Endothelial cell of umbilical vein (primary cell): ENCODE results near the gene STMN3. TPM values are rescaled to one million over a fixed set of nuclear protein-coding genes. Genes with fewer than 3 reads are reported as not detected.

Experiments used
- BruUV-seq: library from RNA; stranded (reverse); fragments of 400-500 nt; replicated peaks from 2 replicates; lab custom pipeline; 2021; lab: Mats Ljungman, UMichigan
- CTCF ChIA-PET: fragments of 300-600, 350-600 bp; sonication (Branson Sonifier 250); formaldehyde crosslinking; loops from one replicate; lab custom pipeline; 2021; ENCODE audit warnings: antibody characterized with exemption, inconsistent platforms; lab: Charles Lee
- POLR2A ChIA-PET: fragments of 300-600, 350-600 bp; sonication (Branson Sonifier 250); formaldehyde crosslinking; loops from one replicate; lab custom pipeline; 2021; ENCODE audit warnings: antibody characterized with exemption, inconsistent platforms; lab: Charles Lee
- DNase-seq: peaks from one replicate; pipeline ENCODE4 v3.0.0-alpha.2; 2011; ENCODE audit warnings: low read depth, low spot score
- FAIRE-seq: peaks from 2 replicates; lab custom pipeline; 2011; peaks lifted over from hg19 to GRCh38; lab: Jason Lieb, UNC
- H2AFZ ChIP-seq: 2 replicates; pipeline ENCODE4 v1.6.0; 2012; ENCODE audit warnings: low read depth, low read length, control low read depth, inconsistent platforms
- H3K27ac ChIP-seq: 2 replicates; pipeline ENCODE4 v1.5.1; 2011; ENCODE audit warnings: low read depth, mild to moderate bottlenecking, control low read depth, low read length, moderate library complexity; ENCODE audit not compliant: insufficient read depth
- H3K27me3 ChIP-seq, 2 experiments: 2 replicates each; pipeline versions ENCODE4 v1.6.0 to v1.6.1; 2011; ENCODE audit warnings: low read length in 2 of 2, mixed read lengths in 1 of 2; ENCODE audit not compliant: control insufficient read depth in 2 of 2, insufficient read depth in 2 of 2
- H3K36me3 ChIP-seq, 2 experiments: 2 replicates in 1 of 2; 3 replicates in 1 of 2; pipeline ENCODE4 v1.5.1; 2011; ENCODE audit warnings: low read length in 2 of 2, mild to moderate bottlenecking in 1 of 2, moderate library complexity in 1 of 2; ENCODE audit not compliant: control insufficient read depth in 2 of 2, insufficient read depth in 2 of 2; ENCODE audit errors: extremely low read depth in 1 of 2
- H3K4me1 ChIP-seq: 3 replicates; pipeline ENCODE4 v1.5.1; 2011; ENCODE audit warnings: mild to moderate bottlenecking, low read length; ENCODE audit not compliant: control insufficient read depth, insufficient read depth; ENCODE audit errors: extremely low read depth
- H3K4me2 ChIP-seq: 2 replicates; pipeline ENCODE4 v1.6.1; 2011; ENCODE audit warnings: low read length, control low read depth, mixed read lengths; ENCODE audit not compliant: insufficient read depth
- H3K4me3 ChIP-seq, 3 experiments: fragments of 200-600 bp in 1 of 3; sonication (generic), shearing (Covaris generic) in 1 of 3; replicated peaks in 1 of 3; 2 replicates each; pipeline ENCODE4 v1.5.1; 2011 to 2016; ENCODE audit warnings: control low read depth in 3 of 3, low read length in 3 of 3, mild to moderate bottlenecking in 2 of 3, inconsistent platforms in 1 of 3, low read depth in 1 of 3, moderate library complexity in 1 of 3; ENCODE audit not compliant: insufficient read depth in 1 of 3
- H3K79me2 ChIP-seq: 2 replicates; pipeline ENCODE4 v1.6.0; 2012; ENCODE audit warnings: low read length, inconsistent platforms; ENCODE audit not compliant: control insufficient read depth, insufficient read depth
- H3K9ac ChIP-seq: replicated peaks from 2 replicates; pipeline ENCODE3; 2011; ENCODE audit warnings: low read length, control low read depth; ENCODE audit not compliant: insufficient read depth; ENCODE audit errors: extremely low read depth
- H3K9me1 ChIP-seq: replicated peaks from 3 replicates; pipeline ENCODE4 v1.6.0; 2011; ENCODE audit warnings: mild to moderate bottlenecking, low read length; ENCODE audit not compliant: control insufficient read depth, insufficient read depth; ENCODE audit errors: extremely low read depth
- H3K9me3 ChIP-seq: replicated peaks from 2 replicates; pipeline ENCODE4 v1.5.1; 2012; ENCODE audit warnings: low read length, inconsistent platforms; ENCODE audit not compliant: control insufficient read depth, insufficient read depth
- H4K20me1 ChIP-seq: replicated peaks from 2 replicates; pipeline ENCODE3; 2011; ENCODE audit warnings: mild to moderate bottlenecking, low read length; ENCODE audit not compliant: control insufficient read depth, insufficient read depth; ENCODE audit errors: extremely low read depth
- CTCF ChIP-seq, 2 donors: IDR thresholded peaks; 1 replicate in 1 of 2; 2 replicates in 1 of 2; pipeline ENCODE4 v1.5.1; 2011; ENCODE audit warnings: low read length in 2 of 2, mild to moderate bottlenecking in 2 of 2, moderate library complexity in 2 of 2, control low read depth in 1 of 2, inconsistent platforms in 1 of 2, low read depth in 1 of 2; ENCODE audit not compliant: insufficient read depth in 1 of 2; ENCODE audit errors: extremely low read depth in 1 of 2
- EZH2 ChIP-seq: IDR thresholded peaks from 2 replicates; pipeline ENCODE4 v1.6.1; 2012; ENCODE audit warnings: borderline replicate concordance, low read depth, mild to moderate bottlenecking, moderate library complexity, low read length, inconsistent platforms; ENCODE audit not compliant: severe bottlenecking
- FOS ChIP-seq: IDR thresholded peaks from 2 replicates; pipeline ENCODE4 v1.6.1; 2011; ENCODE audit warnings: mild to moderate bottlenecking, low read length, moderate library complexity, borderline replicate concordance; ENCODE audit not compliant: insufficient read depth
- GATA2 ChIP-seq: IDR thresholded peaks from 2 replicates; pipeline ENCODE4 v1.7.0; 2011; ENCODE audit warnings: low read depth, mild to moderate bottlenecking, moderate library complexity, mixed read lengths, low read length; ENCODE audit not compliant: insufficient read length, insufficient read depth
- JUN ChIP-seq: IDR thresholded peaks from 2 replicates; pipeline ENCODE4 v1.6.1; 2011; ENCODE audit warnings: borderline replicate concordance, low read depth; ENCODE audit not compliant: insufficient read length, insufficient read depth
- MAX ChIP-seq: IDR thresholded peaks from 2 replicates; pipeline ENCODE4 v1.6.1; 2011; ENCODE audit not compliant: insufficient read depth, insufficient read length
- MYC ChIP-seq: IDR thresholded peaks from one replicate; pipeline ENCODE4 v1.6.1; 2011; ENCODE audit warnings: mild to moderate bottlenecking, low read depth, low read length
- POLR2A ChIP-seq: IDR thresholded peaks from 2 replicates; pipeline ENCODE4 v1.6.1; 2012; ENCODE audit warnings: low read depth, mild to moderate bottlenecking, control low read depth, low read length
- POLR2AphosphoS5 ChIP-seq: IDR thresholded peaks from 2 replicates; pipeline ENCODE4 v1.6.1; 2012; ENCODE audit warnings: low read depth, mild to moderate bottlenecking, control low read depth, low read length, moderate library complexity; ENCODE audit not compliant: insufficient read depth
- dilution Hi-C: fragments of 300-500 bp; cut with MboI; formaldehyde crosslinking; loops from one replicate; pipeline ENCODE4 v1.15.0; 2019; ENCODE audit warnings: low sequenced_read_pairs; ENCODE audit not compliant: extremely low pct_ligation_motif_present
- intact Hi-C: fragments of 100-400 bp; cut with micrococcal nuclease; formaldehyde crosslinking; loops from one replicate; pipeline ENCODE4 v1.10.0; 2022
- polyA plus RNA-seq, 4 experiments: library from polyadenylated mRNA; depleted of rRNA in 3 of 4; stranded (reverse) in 3 of 4; unstranded in 1 of 4; fragments of >200 nt; gene quantifications; 2 replicates each; pipeline versions ENCODE4 v1.2.1 to v1.2.3, GENCODE V29; 2011 to 2012; ENCODE audit warnings: missing spikeins in 1 of 4
- total RNA-seq: library from RNA; stranded (reverse); gene quantifications from 2 replicates; pipeline ENCODE4 v1.2.3, GENCODE V29; 2021

Gene STMN3
- total and polyA plus RNA-seq, 2 donors (not counting 3 experiments of a cell fraction or from before 2014, with no cell fraction given), result 1.7 to 4.7 TPM

GRCh38 chr20:63661108-63661507 is 7.9 kb upstream of the STMN3 start:
- Histone ChIP-seq H4K20me1 (no peaks in the 10 kb centered on the region), H3K36me3 (peaks cover 0 to 25% of the 10 kb centered on the region in 2 experiments), H3K79me2 (peaks cover 18% of the 10 kb centered on the region), H3K4me3 (no peak overlapping the region), H3K4me1 (peaks cover 10% of the 10 kb centered on the region), H3K9me3 (no peaks in the 10 kb centered on the region), H3K9ac (no peak overlapping the region), H3K9me1 (no peaks in the 10 kb centered on the region), H2AFZ (no peak overlapping the region), H3K4me2 (no peak overlapping the region), H3K27ac (no peak overlapping the region), H3K27me3 (no peaks in the 10 kb centered on the region)
- TF ChIP-seq CTCF (IDR thresholded peaks at IDR 0.05; ENCODE audit: extremely low read depth in 1 of 2, insufficient read depth in 1 of 2, low read depth in 1 of 2, low read length in 2 of 2) (no peak), MAX (no peak), POLR2A (no peak), POLR2AphosphoS5 (no peak), GATA2 (no peak), FOS (no peak), JUN (no peak), MYC (no peak), EZH2 (no peak)
- ChIA-PET POLR2A (no interaction called here), CTCF (interaction anchor here (2.6 kb wide), 1 partner anchor 21 kb away, joined by 11 read pairs; no protein-coding TSS in a partner anchor)
- no peak for FAIRE-seq
- dilution Hi-C loops (no loop called here), intact Hi-C loops (no loop called here)
- no peak for DNase-seq
- BruUV-seq, result no TSS peak
